ENCODE data around the gene U2SURP. TPM values are rescaled to one million over a fixed set of nuclear protein-coding genes. Genes with fewer than 3 reads are reported as not detected.

U2SURP gene
- total and polyA plus RNA-seq, 2 experiments from 2014 or later = 41.5 to 71.4 TPM

- Histone ChIP-seq H3K79me2 (no peaks in the 10 kb centered on the region), H3K27ac (no peak overlapping the region), H3K27me3 (no peaks in the 10 kb centered on the region), H4K20me1 (ENCODE audit: insufficient read depth, poor library complexity, severe bottlenecking) (no peaks in the 10 kb centered on the region), H2AFZ (no peak overlapping the region), H3K4me1 (ENCODE audit: insufficient read depth) (peaks cover 11% of the 10 kb centered on the region), H3K9me2 (replicated peaks; ENCODE audit: insufficient read depth) (no peaks in the 10 kb centered on the region), H3K4me2 (no peak overlapping the region), H3K9me3 (ENCODE audit: low read depth) (no peaks in the 10 kb centered on the region), H3K36me3 (replicated peaks; ENCODE audit: insufficient read depth, low read depth) (no peaks in the 10 kb centered on the region), H3K4me3 (no peak overlapping the region)
- TF ChIP-seq EZH2phosphoT487 (IDR thresholded peaks at IDR 0.05; ENCODE audit: low read depth, severe bottlenecking, unreplicated experiment) = no peak
- no peak for TF ChIP-seq CTCF (IDR thresholded peaks at IDR 0.05; ENCODE audit: poor library complexity)
- no peak for TF ChIP-seq EZH2 (IDR thresholded peaks at IDR 0.05; ENCODE audit: borderline replicate concordance)
- 89% methylated on average over 2 of the region's 2 CpGs for WGBS (ENCODE audit: low lambda C conversion rate, missing lambda C conversion rate)
- no peak for DNase-seq (ENCODE audit: low spot score)
Observed at GRCh38 chr3:143103652-143104051, 102.3 kb downstream of the U2SURP start.

GRCh38 chr3:143105170-143105569, 103.8 kb downstream of the U2SURP start:
- Histone ChIP-seq H3K79me2 (no peaks in the 10 kb centered on the region), H2AFZ (no peak overlapping the region), H3K27me3 (no peaks in the 10 kb centered on the region), H3K9me3 (ENCODE audit: low read depth) (no peaks in the 10 kb centered on the region), H3K4me2 (no peak overlapping the region), H3K4me1 (ENCODE audit: insufficient read depth) (peaks cover 3% of the 10 kb centered on the region), H3K4me3 (no peak overlapping the region), H3K9me2 (replicated peaks; ENCODE audit: insufficient read depth) (no peaks in the 10 kb centered on the region), H4K20me1 (ENCODE audit: insufficient read depth, poor library complexity, severe bottlenecking) (no peaks in the 10 kb centered on the region), H3K36me3 (replicated peaks; ENCODE audit: insufficient read depth, low read depth) (no peaks in the 10 kb centered on the region), H3K27ac (no peak overlapping the region)
- TF ChIP-seq EZH2phosphoT487 (IDR thresholded peaks at IDR 0.05; ENCODE audit: low read depth, severe bottlenecking, unreplicated experiment) = no peak
- no peak for TF ChIP-seq CTCF (IDR thresholded peaks at IDR 0.05; ENCODE audit: poor library complexity)
- no peak for TF ChIP-seq EZH2 (IDR thresholded peaks at IDR 0.05; ENCODE audit: borderline replicate concordance)
- WGBS (ENCODE audit: low lambda C conversion rate, missing lambda C conversion rate) = 82% methylated on average over 5 of the region's 5 CpGs
- DNase-seq (ENCODE audit: low spot score) = no peak

GRCh38 chr3:143109861-143110260, 108.5 kb downstream of the U2SURP start:
- H3K4me3 ChIP-seq = no peak overlapping the region
- H3K79me2 ChIP-seq = no peaks in the 10 kb centered on the region
- H3K9me3 ChIP-seq (ENCODE audit: low read depth) = no peaks in the 10 kb centered on the region
- H3K9me2 ChIP-seq (replicated peaks; ENCODE audit: insufficient read depth) = no peaks in the 10 kb centered on the region
- TF ChIP-seq EZH2phosphoT487 (IDR thresholded peaks at IDR 0.05; ENCODE audit: low read depth, severe bottlenecking, unreplicated experiment) (no peak), EZH2 (IDR thresholded peaks at IDR 0.05; ENCODE audit: borderline replicate concordance) (no peak), CTCF (IDR thresholded peaks at IDR 0.05; ENCODE audit: poor library complexity) (no peak)
- H3K27ac ChIP-seq = no peak overlapping the region
- H3K4me1 ChIP-seq (ENCODE audit: insufficient read depth) = no peaks in the 10 kb centered on the region
- H3K36me3 ChIP-seq (replicated peaks; ENCODE audit: insufficient read depth, low read depth) = no peaks in the 10 kb centered on the region
- peaks cover 9% of the 10 kb centered on the region for H3K27me3 ChIP-seq
- H4K20me1 ChIP-seq (ENCODE audit: insufficient read depth, poor library complexity, severe bottlenecking) = no peaks in the 10 kb centered on the region
- H3K4me2 ChIP-seq = no peak overlapping the region
- no peak overlapping the region for H2AFZ ChIP-seq
- no peak for DNase-seq (ENCODE audit: low spot score)
- WGBS (ENCODE audit: low lambda C conversion rate, missing lambda C conversion rate) = 94% methylated on average over 5 of the region's 5 CpGs

Small RNA genes within 50 kb of the gene (small RNA-seq; reads per million reads assigned to genes)
- not detected for gene AC021074.2

Other genes with a start within 250 kb of the U2SURP start
- 10.8 and 11.2 TPM in 2 replicates for gene PCOLCE2, start 112.5 kb upstream of the U2SURP start, total RNA-seq
- gene PCOLCE2, start 112.5 kb upstream of the U2SURP start, polyA plus RNA-seq = 5.5 and 9.2 TPM in 2 replicates
- gene PAQR9, start 37.9 kb upstream of the U2SURP start, total RNA-seq = 2.9 and 3.8 TPM in 2 replicates
- gene PAQR9, start 37.9 kb upstream of the U2SURP start, polyA plus RNA-seq = 1.3 and 3.8 TPM in 2 replicates
- gene CHST2, start 118.2 kb downstream of the U2SURP start, total RNA-seq = 14.4 and 16.1 TPM in 2 replicates
- 12.2 and 12.5 TPM in 2 replicates for gene CHST2, start 118.2 kb downstream of the U2SURP start, polyA plus RNA-seq

All from hepatocyte (in vitro differentiated cells).